ENCODE measurements around the gene UGT1A9.

The UGT1A9 gene

DNA sequence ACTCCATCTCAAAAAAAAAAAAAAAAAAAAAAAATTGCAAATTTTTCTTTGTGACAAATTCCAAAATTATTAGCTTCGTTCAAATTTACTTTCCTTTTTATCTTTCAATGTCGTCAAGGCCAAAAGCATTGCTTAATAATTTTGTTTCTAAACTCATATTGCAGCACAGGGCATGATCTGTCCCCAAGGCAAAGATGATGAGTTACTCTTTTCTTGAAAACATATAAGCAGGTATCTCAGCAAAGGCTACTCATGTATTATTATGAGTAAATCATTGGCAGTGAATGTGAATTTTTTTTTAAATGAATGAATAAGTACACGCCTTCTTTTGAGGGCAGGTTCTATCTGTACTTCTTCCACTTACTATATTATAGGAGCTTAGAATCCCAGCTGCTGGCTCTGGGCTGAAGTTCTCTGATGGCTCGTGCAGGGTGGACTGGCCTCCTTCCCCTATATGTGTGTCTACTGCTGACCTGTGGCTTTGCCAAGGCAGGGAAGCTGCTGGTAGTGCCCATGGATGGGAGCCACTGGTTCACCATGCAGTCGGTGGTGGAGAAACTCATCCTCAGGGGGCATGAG is 9.9 kb downstream of the UGT1A9 start, which contains the start of gene UGT1A7:
Gene UGT1A7, plus strand, starts transcription at position 381 of the 579 bp plus-strand sequence. Its CDS starts 37 bp downstream, at position 418.
- TF ChIP-seq, protein P1, sequence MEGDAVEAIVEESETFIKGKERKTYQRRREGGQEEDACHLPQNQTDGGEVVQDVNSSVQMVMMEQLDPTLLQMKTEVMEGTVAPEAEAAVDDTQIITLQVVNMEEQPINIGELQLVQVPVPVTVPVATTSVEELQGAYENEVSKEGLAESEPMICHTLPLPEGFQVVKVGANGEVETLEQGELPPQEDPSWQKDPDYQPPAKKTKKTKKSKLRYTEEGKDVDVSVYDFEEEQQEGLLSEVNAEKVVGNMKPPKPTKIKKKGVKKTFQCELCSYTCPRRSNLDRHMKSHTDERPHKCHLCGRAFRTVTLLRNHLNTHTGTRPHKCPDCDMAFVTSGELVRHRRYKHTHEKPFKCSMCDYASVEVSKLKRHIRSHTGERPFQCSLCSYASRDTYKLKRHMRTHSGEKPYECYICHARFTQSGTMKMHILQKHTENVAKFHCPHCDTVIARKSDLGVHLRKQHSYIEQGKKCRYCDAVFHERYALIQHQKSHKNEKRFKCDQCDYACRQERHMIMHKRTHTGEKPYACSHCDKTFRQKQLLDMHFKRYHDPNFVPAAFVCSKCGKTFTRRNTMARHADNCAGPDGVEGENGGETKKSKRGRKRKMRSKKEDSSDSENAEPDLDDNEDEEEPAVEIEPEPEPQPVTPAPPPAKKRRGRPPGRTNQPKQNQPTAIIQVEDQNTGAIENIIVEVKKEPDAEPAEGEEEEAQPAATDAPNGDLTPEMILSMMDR (IDR thresholded peaks at IDR 0.05; ENCODE audit: low read depth, low read length): no peak
- no peak for DNase-seq (ENCODE audit: extremely low read depth, low read depth)

DNA sequence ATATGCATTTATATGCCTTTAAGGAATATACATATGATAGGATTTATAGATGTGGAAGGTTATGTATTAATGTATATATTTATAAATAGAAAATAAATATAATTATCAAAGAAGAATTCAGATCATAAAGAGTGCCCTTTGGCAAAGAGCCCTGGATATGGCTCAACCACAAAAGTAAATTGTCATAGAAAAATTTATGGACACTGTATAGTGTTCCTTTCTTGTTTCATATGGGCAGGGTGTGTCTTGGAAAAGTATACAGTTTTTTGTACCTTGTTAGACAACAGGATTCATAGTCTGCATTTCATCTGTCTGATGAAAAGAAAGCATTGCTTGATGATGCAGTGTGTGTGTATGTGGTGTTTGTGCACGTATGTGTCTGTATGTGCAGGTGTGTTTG is 12.9 kb downstream of the UGT1A9 start:
- DNase-seq (ENCODE audit: extremely low read depth, low read depth): no peak
- TF ChIP-seq, protein P1 (IDR thresholded peaks at IDR 0.05; ENCODE audit: low read depth, low read length): no peak

DNA sequence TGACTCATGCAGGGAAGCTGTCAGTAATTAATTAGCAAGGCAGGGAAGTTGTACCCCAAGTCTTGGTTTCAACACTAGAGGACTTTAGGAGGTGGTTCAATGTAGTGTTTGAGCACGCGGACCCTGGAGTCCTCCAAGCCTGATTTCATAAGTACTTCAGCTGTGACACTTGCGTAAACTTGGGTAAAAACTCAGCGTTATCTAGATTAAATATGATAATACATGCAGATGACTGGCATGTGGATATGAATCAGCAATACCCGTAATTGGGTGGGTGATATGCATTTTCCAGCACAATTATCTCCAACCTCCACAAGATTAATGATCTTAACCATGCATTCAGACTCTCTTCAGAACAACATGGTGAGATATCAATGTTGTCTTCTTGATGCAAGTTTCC is 15.2 kb downstream of the UGT1A9 start:
- no peak for DNase-seq (ENCODE audit: extremely low read depth, low read depth)
- TF ChIP-seq, protein P1 (IDR thresholded peaks at IDR 0.05; ENCODE audit: low read depth, low read length): no peak

DNA sequence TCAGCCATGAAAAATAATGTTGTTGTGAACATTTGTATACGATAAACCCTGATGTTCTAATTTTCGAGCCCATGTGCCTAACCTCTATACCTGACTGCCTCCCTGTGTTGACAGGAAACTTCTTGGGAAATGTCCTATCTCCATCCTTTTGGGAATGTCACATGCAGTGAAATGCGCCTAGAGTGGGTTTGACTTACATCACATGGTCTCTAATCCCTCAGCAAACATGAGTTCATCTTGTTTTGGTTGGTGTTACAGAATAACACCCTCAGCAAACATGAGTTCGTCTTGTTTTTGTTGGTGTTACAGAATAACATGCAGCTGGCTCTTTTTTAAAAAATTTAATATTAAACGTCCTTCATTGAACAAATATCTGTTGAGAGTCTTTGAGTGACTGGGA is 16.6 kb downstream of the UGT1A9 start:
- DNase-seq (ENCODE audit: extremely low read depth, low read depth): no peak
- TF ChIP-seq, protein P1 (IDR thresholded peaks at IDR 0.05; ENCODE audit: low read depth, low read length): no peak

DNA sequence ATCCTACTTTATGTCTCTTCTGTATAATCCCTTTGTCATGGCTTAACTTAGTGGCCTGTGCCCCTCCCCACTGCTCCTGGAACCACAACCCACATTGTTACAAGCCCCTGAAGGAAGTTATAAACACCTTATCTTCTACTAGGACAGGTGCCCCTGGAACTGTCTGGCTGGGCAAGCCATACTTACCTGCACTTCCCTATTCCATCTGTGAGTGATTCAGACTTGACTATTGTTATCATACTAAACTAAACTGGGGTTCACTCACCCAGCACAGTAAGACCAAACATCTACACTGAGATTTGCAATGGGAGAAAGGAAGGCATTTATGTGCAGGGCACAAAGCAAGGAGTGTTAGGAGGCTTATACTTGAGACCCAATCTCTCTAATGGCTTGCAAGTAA is 17.3 kb downstream of the UGT1A9 start:
- TF ChIP-seq, protein P1 (IDR thresholded peaks at IDR 0.05; ENCODE audit: low read depth, low read length): no peak

DNA sequence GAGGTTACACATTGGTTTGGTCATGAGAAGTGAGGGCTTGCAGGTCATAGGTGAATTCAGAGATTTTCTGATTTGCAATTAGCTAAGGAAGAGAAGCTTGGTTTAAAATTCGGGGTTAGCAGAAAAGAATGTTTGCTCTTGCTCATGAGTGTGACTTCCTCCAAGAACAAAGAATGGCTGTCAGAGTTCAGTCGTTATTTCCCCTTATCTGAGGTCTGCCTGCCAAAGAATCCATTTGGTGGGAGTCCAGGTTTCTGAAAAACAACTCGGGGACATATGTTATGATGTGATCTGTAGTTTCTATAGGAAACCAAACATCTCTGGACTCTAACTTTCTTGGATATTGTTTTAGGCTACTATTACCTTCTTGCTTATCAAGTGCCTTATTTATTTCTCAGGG is 17.8 kb downstream of the UGT1A9 start:
- TF ChIP-seq, protein P1 (IDR thresholded peaks at IDR 0.05; ENCODE audit: low read depth, low read length): no peak
- DNase-seq (ENCODE audit: extremely low read depth, low read depth): no peak

More for the DNA sequence above, 17.3 kb downstream of the UGT1A9 start:
- no peak for DNase-seq (ENCODE audit: extremely low read depth, low read depth)

DNA sequence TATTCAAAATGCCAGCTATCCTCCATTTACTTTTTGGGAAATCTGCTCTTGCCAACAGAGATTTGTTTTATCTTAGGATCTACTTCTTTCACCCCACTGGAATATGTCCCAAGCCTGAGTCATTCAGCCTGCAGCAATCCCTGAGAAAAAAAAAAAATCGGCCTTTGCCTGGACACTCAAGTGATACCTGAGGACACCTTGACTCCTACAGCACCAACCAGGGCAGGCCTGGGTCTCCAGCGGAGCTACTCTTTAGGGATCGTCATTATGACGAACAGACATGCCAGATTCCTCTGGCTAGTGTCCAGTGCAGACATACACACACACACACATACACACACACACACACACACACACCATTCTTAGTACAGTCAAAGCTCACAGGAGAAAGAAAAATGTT is 18.7 kb downstream of the UGT1A9 start:
- DNase-seq (ENCODE audit: extremely low read depth, low read depth): no peak
- TF ChIP-seq, protein P1 (IDR thresholded peaks at IDR 0.05; ENCODE audit: low read depth, low read length): no peak
